Measurements from ENCODE around the gene JARID2. TPM values are rescaled to one million over a fixed set of nuclear protein-coding genes. Genes with fewer than 3 reads are reported as not detected.

The JARID2 gene
- total and polyA plus RNA-seq, 12 donors: 2.3 to 11.6 (median 8.7) TPM

- H3K4me3 ChIP-seq: peak overlapping the region in 8 of 10 donors; percentile 6 to 42 (median 28)
- H3K36me3 ChIP-seq: peaks cover 0 to 79% (median 0%) of the 10 kb centered on the region in 9 donors
- H3K4me1 ChIP-seq: peaks cover 15 to 64% (median 51%) of the 10 kb centered on the region in 9 donors
- no peaks in the 10 kb centered on the region for H3K27me3 ChIP-seq
- peak in 1 of 9 donors; percentile 4 for TF ChIP-seq CTCF (IDR thresholded peaks at IDR 0.05)
- intact Hi-C loops (cut with DNase I): loop anchor here in 7 of 10 donors (2.0 to 10.0 kb wide), 8 partner anchors 110 to 1380 kb away; partner anchors contain the start of gene JARID2 (in 2 of the 7)
- ATAC-seq (peak; percentile 59 to 86 (median 80)), DNase-seq (peak; percentile 73 to 75)
- H3K27ac ChIP-seq: peak overlapping the region; percentile 46 to 88 (median 78)
- WGBS, 2 donors: 5 to 7% methylated on average over 26 of the region's 26 CpGs
- H3K9me3 ChIP-seq: no peaks in the 10 kb centered on the region
Measured at GRCh38 chr6:15504581-15505350, 258.9 kb downstream of the JARID2 start.

DNA sequence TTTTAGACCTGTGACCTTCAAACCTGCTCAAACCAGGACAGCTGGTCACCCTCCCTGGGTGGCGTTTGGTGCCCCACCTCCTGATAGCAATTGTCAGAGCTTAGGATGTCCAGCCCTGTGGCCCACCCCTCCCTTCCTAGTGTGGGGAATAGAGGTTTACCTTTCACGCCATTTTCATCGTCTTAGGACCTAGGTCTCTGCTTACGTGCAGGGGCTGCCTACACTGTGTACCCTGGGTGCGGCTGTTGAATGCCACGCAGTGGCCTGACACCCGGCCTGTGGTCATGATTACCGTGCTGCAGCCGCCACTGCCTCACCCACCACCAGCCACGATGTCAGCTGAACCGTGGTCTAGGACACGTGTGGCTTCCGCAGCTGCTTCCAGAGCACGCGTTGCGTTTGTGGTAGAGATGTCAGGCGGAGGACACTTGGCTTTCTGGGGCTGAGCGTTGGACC lies 259.6 kb downstream of the JARID2 start:
- peaks cover 15 to 65% (median 52%) of the 10 kb centered on the region in 9 donors for H3K4me1 ChIP-seq
- intact Hi-C loops (cut with DNase I): loop anchor here in 5 of 10 donors (2.0 to 10.0 kb wide), 5 partner anchors 109 to 1381 kb away; no protein-coding TSS in a partner anchor
- peak in 1 of 8 donors; percentile 2 for ATAC-seq
- H3K36me3 ChIP-seq: peaks cover 0 to 77% (median 0%) of the 10 kb centered on the region in 9 donors
- no peak for DNase-seq
- no peaks in the 10 kb centered on the region for H3K9me3 ChIP-seq
- 89 to 92% methylated on average over 18 of the region's 18 CpGs for WGBS, 2 donors
- H3K4me3 ChIP-seq: peak overlapping the region in 8 of 10 donors; percentile 6 to 42 (median 28)
- H3K27ac ChIP-seq: peak overlapping the region; percentile 46 to 88 (median 78)
- TF ChIP-seq CTCF (IDR thresholded peaks at IDR 0.05): no peak
- H3K27me3 ChIP-seq: no peaks in the 10 kb centered on the region

- WGBS, 2 donors: 97% methylated on average over 7 of the region's 7 CpGs
Measured at GRCh38 chr6:15506066-15506465, 260.2 kb downstream of the JARID2 start.

More at GRCh38 chr6:15506066-15506465, 260.2 kb downstream of the JARID2 start:
- peaks cover 15 to 66% (median 52%) of the 10 kb centered on the region in 9 donors for H3K4me1 ChIP-seq
- H3K36me3 ChIP-seq: peaks cover 0 to 77% (median 0%) of the 10 kb centered on the region in 9 donors
- ATAC-seq (no peak), DNase-seq (no peak)
- H3K4me3 ChIP-seq: no peak overlapping the region
- no peaks in the 10 kb centered on the region for H3K9me3 ChIP-seq
- intact Hi-C loops (cut with DNase I): loop anchor here in 4 of 10 donors (5.0 to 10.0 kb wide), 4 partner anchors 109 to 1381 kb away; no protein-coding TSS in a partner anchor
- no peaks in the 10 kb centered on the region for H3K27me3 ChIP-seq
- peak overlapping the region in 6 of 10 donors; percentile 6 to 88 (median 80) for H3K27ac ChIP-seq
- TF ChIP-seq CTCF (IDR thresholded peaks at IDR 0.05): no peak

All from heart right ventricle (tissue), 16 donors.